ENCODE data around the gene THUMPD3.

DNA sequence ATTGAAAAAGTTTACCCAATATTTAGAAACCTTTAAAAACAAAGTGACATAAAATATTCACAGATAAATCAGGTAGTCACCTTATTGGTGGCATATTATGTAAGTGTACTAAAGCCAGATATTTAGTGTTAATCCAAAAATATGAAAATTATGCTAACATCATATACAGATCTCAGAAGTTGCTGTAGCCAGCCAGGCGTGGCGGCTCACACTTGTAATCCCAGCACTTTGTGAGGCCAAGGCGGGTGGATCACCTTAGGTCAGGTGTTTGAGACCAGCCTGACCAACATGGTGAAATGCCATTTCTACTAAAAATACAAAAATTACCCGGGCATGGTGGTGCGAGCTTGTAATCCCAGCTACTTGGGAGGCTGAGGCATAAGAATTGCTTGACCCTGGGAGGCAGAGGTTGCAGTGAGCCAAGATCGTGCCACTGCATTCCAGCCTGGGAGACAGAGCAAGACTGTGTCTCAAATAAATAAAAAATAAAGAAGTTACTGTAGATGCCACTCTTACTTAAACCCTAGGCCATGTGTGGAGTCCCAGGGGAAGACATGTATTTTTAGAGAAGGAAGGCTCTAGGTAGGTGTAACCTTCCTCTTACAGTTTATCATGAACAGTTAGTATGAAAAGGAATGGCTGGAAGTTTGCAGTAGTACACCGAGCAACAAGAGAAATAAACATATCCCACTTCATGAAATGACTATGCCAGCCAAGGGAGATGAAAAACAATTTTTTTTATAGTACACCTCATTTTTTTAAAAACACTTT, 44.2 kb downstream of the THUMPD3 start:
- no peak for TF ChIP-seq CTCF (conservative IDR thresholded peaks at IDR 0.05; ENCODE audit: low read length)
- no peak for TF ChIP-seq EZH2phosphoT487 (IDR thresholded peaks at IDR 0.05; ENCODE audit: borderline replicate concordance)
